GM21737 (cell line): ENCODE results near the gene ABTB2.
A peak's percentile ranks its signal among the peaks of the same experiment; 100 is the strongest.

ENCODE experiments used
- ATAC-seq: cut with Tn5 transposase; IDR thresholded peaks from one replicate; pipeline ENCODE4 v1.9.1; 2021; ENCODE audit warnings: mild to moderate bottlenecking, moderate library complexity; ENCODE audit not compliant: unreplicated experiment

The ABTB2 gene

DNA sequence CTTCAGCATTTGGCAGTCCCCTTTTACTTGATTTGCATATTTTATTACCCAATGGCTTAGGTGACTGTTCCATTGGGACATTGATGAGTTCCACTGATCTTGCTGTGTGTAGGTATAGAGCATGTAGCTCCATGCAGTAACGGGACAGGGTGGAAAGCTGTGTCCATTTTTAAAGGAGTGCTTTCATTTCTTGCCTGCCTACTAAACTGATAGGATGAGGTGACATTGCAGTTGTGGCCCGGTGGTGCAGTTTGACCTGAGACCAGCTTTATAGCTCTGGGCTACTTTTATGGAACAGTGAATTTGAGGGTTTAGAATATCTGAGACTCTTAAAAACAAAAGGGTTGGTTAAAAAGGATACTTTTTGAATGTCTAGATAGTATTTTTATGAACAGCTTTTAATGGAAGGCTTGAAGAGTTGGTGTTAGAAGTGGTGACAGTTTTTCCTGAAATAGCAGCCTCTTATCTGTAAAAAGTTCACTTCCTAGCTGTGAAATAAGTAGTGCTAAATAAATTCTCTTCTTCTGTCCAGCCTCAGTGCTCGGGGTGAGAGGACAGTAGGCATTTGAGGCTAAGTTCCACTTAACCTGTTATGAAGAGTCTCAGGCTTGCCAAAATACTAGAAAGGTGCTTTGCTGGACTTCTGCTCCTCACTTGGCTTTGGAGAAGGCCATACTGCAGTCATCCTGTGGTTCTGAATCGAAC is 225.4 kb downstream of the ABTB2 start:
- ATAC-seq, result no peak

DNA sequence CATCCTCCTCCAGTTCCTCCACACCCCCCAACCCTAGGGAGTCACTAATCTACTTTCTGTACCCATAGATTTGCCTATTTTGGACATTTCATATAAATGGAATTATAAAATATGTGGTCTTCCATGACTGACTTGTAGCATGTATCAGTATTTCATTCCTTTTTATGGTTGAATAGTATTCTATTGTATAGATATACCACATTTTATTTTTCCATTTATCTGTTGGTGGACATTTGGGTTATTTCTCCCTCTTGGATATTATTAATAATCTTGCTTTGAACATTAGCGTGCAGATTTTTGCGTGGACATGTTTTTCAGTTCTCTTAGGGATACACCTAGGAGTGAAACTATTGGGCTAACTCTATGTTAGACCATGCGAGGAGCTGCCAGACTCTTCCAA is 229.0 kb downstream of the ABTB2 start:
- ATAC-seq, result no peak

- no peak for ATAC-seq
Measured at GRCh38 chr11:34126959-34127848, 230.6 kb downstream of the ABTB2 start.

DNA sequence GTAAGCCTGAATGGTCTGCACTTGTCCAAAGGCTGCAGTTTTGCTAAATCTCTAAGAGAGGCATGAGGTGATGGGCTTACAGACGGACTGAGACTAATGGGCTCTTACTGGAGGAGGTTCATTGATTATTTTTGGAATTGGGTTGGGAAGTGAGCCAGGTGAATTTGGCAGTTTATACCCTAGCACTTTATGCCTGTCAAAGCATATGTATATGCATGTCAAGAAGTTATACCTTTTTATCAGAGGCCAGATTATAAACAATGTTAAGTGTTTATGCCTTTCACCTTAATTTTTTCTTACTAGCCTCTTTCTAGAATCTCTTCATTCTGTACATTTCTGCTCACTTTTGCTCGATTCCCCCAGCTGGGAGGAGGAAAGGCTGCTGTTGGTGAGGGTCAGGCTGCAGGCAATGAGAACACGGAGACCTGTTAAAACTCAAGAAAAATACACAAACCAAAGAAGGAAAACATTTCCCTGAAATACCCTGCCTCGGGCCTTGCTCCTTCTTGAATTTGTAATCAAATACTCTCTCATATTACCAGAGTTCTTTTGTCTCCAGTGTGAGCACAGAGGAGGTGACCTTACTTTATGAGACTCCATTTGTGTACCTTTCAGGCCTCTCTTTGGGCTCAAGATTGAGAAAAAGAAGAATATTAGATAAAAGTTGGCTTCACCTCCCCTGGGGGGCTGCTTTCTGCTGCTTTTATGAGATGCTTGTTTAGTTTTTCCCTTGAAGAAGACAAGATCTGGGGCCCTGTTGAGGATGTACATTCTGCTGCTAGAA is 232.7 kb downstream of the ABTB2 start:
- ATAC-seq, result no peak

DNA sequence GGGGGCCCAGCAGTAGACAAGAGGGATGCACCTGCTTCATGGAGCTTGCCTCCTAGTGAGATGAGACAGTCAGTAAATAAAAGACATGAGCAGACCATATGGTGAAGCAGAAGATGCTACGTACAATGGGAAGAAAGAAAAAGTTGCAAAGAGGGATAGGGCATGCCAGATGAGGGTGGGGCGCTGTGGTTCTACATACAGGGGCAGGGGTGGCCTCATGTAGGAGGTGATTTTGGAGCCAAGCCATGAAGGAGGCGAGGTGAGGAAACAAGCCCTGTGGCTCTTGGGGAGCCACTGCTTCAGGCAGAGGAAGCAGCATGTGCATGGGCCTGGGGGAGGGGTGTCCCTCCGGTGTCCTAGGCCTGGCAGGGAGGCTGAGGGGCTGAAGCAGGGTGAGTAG is 237.2 kb downstream of the ABTB2 start:
- ATAC-seq, result no peak

DNA sequence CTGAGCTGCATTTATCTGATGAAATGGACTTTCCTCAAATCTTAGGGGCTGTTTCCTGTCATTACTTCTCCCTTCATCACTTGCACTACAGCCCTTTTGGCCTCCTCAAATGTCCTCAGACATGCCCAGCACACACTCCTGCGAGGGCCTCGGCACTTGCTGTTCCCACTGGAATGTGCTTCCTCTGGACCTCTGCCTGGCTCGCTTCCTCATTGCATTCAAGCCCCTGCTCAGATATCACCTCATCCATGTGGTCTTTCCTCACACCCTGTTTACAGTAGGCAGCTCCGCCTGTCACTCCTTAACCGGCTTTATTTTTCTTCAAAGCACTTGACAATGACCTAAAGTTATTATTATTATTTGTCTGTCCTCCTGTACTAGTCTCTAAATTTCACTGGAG is 243.3 kb downstream of the ABTB2 start:
- ATAC-seq, result no peak

- ATAC-seq, result no peak
Measured at GRCh38 chr11:34114014-34114413, 243.8 kb downstream of the ABTB2 start.

DNA sequence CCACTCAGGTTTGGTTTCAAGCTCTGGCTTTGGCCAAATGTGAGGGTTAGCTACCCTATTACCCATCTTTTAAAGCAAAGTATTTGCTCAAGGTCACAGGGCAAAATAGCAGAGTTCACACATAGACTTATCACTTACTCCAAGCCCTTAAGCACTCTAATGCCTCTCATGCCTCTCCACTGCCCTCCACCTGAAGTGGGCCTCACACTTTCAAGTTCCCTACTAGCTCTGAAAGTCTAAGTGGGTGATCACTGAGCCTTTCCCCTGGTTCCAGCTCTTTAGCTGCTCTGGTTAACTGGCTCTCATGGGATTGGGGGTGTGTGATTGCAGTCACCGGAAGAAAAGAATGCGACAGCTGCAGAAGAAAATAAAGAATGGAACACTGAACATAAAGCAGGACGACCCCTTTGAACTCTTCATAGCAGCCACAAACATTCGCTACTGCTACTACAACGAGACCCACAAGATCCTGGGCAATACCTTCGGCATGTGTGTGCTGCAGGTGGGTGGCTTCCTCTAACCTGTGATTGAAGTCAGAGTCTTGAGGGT is 246.0 kb downstream of the ABTB2 start:
- no peak for ATAC-seq

DNA sequence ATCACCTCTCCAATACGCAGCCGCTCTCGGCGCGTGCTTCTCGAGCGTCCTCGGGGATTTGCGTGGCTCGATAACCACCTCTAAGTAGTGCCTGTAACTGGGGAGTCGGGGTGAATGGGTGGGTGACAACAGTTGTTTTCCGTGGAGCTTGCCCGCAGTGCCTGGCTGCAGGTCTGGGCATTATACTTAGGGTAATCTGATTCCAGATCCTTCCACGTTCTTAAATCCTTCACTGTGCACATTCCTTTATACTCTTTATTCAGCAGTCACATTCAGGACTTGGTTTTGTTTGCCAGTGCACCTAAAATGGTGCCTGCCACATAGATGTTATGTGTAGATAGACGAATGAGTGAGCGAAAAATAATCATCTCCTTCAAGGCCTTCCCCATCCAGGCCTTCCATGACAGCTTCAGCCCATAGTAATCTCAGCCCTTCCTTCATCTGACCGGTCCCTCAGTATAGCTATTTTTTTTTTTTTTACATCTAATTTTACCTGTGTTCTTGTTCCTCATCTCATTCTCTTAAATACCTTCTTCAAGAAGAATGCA is 251.8 kb downstream of the ABTB2 start:
- peak; percentile 20 for ATAC-seq

- ATAC-seq, result peak; percentile 78
Measured at GRCh38 chr11:34105079-34105956, 252.5 kb downstream of the ABTB2 start, which contains the start of gene NAT10. TSS of gene NAT10 (plus strand) at chr11:34105629. CDS start at chr11:34108226, 2,597 bp downstream.

GRCh38 chr11:34104680-34105078 is 253.1 kb downstream of the ABTB2 start:
- ATAC-seq, result no peak
